ENCODE measurements around the gene CCNI.

The CCNI gene

GRCh38 chr4:77015390-77015789, 60.4 kb downstream of the CCNI start:
- TF ChIP-seq GATA1 (IDR thresholded peaks at IDR 0.05; ENCODE audit: low read depth, low read length) = no peak
- TF ChIP-seq POLR2A (IDR thresholded peaks at IDR 0.05; ENCODE audit: low read length) = no peak
- no peak for DNase-seq

- TF ChIP-seq GATA1 (IDR thresholded peaks at IDR 0.05; ENCODE audit: low read depth, low read length) = no peak
- TF ChIP-seq POLR2A (IDR thresholded peaks at IDR 0.05; ENCODE audit: low read length) = no peak
- no peak for DNase-seq
These were observed 61.5 kb downstream of the CCNI start for GRCh38 chr4:77014256-77014655.

GRCh38 chr4:77012726-77013125, 63.1 kb downstream of the CCNI start:
- TF ChIP-seq POLR2A (IDR thresholded peaks at IDR 0.05; ENCODE audit: low read length) (no peak), GATA1 (IDR thresholded peaks at IDR 0.05; ENCODE audit: low read depth, low read length) (no peak)
- no peak for DNase-seq

GRCh38 chr4:77010841-77011354, 64.9 kb downstream of the CCNI start:
- TF ChIP-seq GATA1 (IDR thresholded peaks at IDR 0.05; ENCODE audit: low read depth, low read length) (no peak), POLR2A (IDR thresholded peaks at IDR 0.05; ENCODE audit: low read length) (no peak)
- DNase-seq = no peak

- no peak for DNase-seq
- TF ChIP-seq GATA1 (IDR thresholded peaks at IDR 0.05; ENCODE audit: low read depth, low read length) (no peak), POLR2A (IDR thresholded peaks at IDR 0.05; ENCODE audit: low read length) (no peak)
These were observed 66.2 kb downstream of the CCNI start for GRCh38 chr4:77009511-77010115.

- DNase-seq = no peak
- no peak for TF ChIP-seq POLR2A (IDR thresholded peaks at IDR 0.05; ENCODE audit: low read length)
- TF ChIP-seq GATA1 (IDR thresholded peaks at IDR 0.05; ENCODE audit: low read depth, low read length) = no peak
These were observed 68.2 kb downstream of the CCNI start for GRCh38 chr4:77007358-77008230.

- TF ChIP-seq GATA1 (IDR thresholded peaks at IDR 0.05; ENCODE audit: low read depth, low read length) (no peak), POLR2A (IDR thresholded peaks at IDR 0.05; ENCODE audit: low read length) (no peak)
- no peak for DNase-seq
These were observed 68.9 kb downstream of the CCNI start for GRCh38 chr4:77006753-77007353.

GRCh38 chr4:77003400-77003799, 72.4 kb downstream of the CCNI start:
- DNase-seq = no peak
- TF ChIP-seq POLR2A (IDR thresholded peaks at IDR 0.05; ENCODE audit: low read length) (no peak), GATA1 (IDR thresholded peaks at IDR 0.05; ENCODE audit: low read depth, low read length) (no peak)

GRCh38 chr4:77002321-77003107, 73.3 kb downstream of the CCNI start:
- DNase-seq = no peak
- TF ChIP-seq POLR2A (IDR thresholded peaks at IDR 0.05; ENCODE audit: low read length) (no peak), GATA1 (IDR thresholded peaks at IDR 0.05; ENCODE audit: low read depth, low read length) (no peak)

- TF ChIP-seq POLR2A (IDR thresholded peaks at IDR 0.05; ENCODE audit: low read length) = no peak
- no peak for TF ChIP-seq GATA1 (IDR thresholded peaks at IDR 0.05; ENCODE audit: low read depth, low read length)
- no peak for DNase-seq
These were observed 73.9 kb downstream of the CCNI start for GRCh38 chr4:77001907-77002306.

- DNase-seq = no peak
- TF ChIP-seq GATA1 (IDR thresholded peaks at IDR 0.05; ENCODE audit: low read depth, low read length) (no peak), POLR2A (IDR thresholded peaks at IDR 0.05; ENCODE audit: low read length) (no peak)
These were observed 77.4 kb downstream of the CCNI start for GRCh38 chr4:76998251-76998901.

GRCh38 chr4:76997532-76997931, 78.3 kb downstream of the CCNI start:
- DNase-seq = no peak

More at GRCh38 chr4:76997532-76997931, 78.3 kb downstream of the CCNI start:
- TF ChIP-seq POLR2A (IDR thresholded peaks at IDR 0.05; ENCODE audit: low read length) (no peak), GATA1 (IDR thresholded peaks at IDR 0.05; ENCODE audit: low read depth, low read length) (no peak)

All from erythroblast (primary cell).